Mesenchymal stem cell (in vitro differentiated cells and primary cell): ENCODE data around the gene EXOC6B.

Experiments used
- DNase-seq: peaks from one replicate; pipeline ENCODE4 v3.0.0-alpha.2; 2013
- H2AFZ ChIP-seq: one replicate; pipeline ENCODE4 v1.6.1; 2013; ENCODE audit warnings: low read depth, mild to moderate bottlenecking, control low read depth, inconsistent platforms, low read length, moderate library complexity
- H2AK5ac ChIP-seq: 2 replicates; pipeline ENCODE4 v1.6.1; 2013; ENCODE audit warnings: low read length, moderate library complexity, mild to moderate bottlenecking, inconsistent platforms; ENCODE audit not compliant: severe bottlenecking
- H2BK120ac ChIP-seq: one replicate; pipeline ENCODE4 v1.6.1; 2013; ENCODE audit warnings: low read depth, mild to moderate bottlenecking, inconsistent platforms, low read length, moderate library complexity
- H2BK12ac ChIP-seq, 2 experiments: one replicate each; pipeline ENCODE4 v1.6.1; 2013; ENCODE audit warnings: inconsistent platforms in 2 of 2, low read length in 2 of 2, mild to moderate bottlenecking in 2 of 2, moderate library complexity in 2 of 2, control low read depth in 1 of 2
- H2BK15ac ChIP-seq: one replicate; pipeline ENCODE4 v1.6.1; 2013; ENCODE audit warnings: mild to moderate bottlenecking, low read depth, inconsistent platforms; ENCODE audit not compliant: poor library complexity, severe bottlenecking
- H2BK5ac ChIP-seq: 2 replicates; pipeline ENCODE4 v1.6.1; 2013; ENCODE audit warnings: low read depth, mild to moderate bottlenecking, low read length, control low read depth, inconsistent platforms; ENCODE audit not compliant: poor library complexity, severe bottlenecking
- H3K14ac ChIP-seq, 2 experiments: one replicate each; pipeline ENCODE4 v1.6.1; 2013; ENCODE audit warnings: inconsistent platforms in 2 of 2, low read length in 2 of 2, control low read depth in 1 of 2, mild to moderate bottlenecking in 1 of 2, moderate library complexity in 1 of 2
- H3K18ac ChIP-seq, 2 experiments: one replicate each; pipeline ENCODE4 v1.6.1; 2013; ENCODE audit warnings: inconsistent platforms in 2 of 2, low read length in 2 of 2, control low read depth in 1 of 2, low read depth in 1 of 2, mild to moderate bottlenecking in 1 of 2
- H3K23ac ChIP-seq, 2 experiments: one replicate each; pipeline ENCODE4 v1.6.1; 2013; ENCODE audit warnings: inconsistent platforms in 2 of 2, low read length in 2 of 2, mild to moderate bottlenecking in 2 of 2, moderate library complexity in 2 of 2, control low read depth in 1 of 2
- H3K27ac ChIP-seq: 2 replicates; pipeline ENCODE4 v1.5.1; 2013; ENCODE audit warnings: mild to moderate bottlenecking, moderate library complexity, low read length, control low read depth, inconsistent platforms; ENCODE audit not compliant: poor library complexity, severe bottlenecking
- H3K27me3 ChIP-seq, 2 experiments: 2 replicates each; pipeline versions ENCODE4 v1.6.1 to v1.7.0; 2013; ENCODE audit warnings: low read length in 2 of 2, mild to moderate bottlenecking in 2 of 2, moderate library complexity in 2 of 2, control low read depth in 1 of 2, inconsistent platforms in 1 of 2; ENCODE audit not compliant: control insufficient read depth in 1 of 2, insufficient read depth in 1 of 2
- H3K36me3 ChIP-seq, 2 experiments: 2 replicates each; pipeline versions ENCODE4 v1.6.1 to v1.7.0; 2013; ENCODE audit warnings: low read length in 2 of 2, control low read depth in 1 of 2, inconsistent platforms in 1 of 2, low read depth in 1 of 2, mild to moderate bottlenecking in 1 of 2; ENCODE audit not compliant: insufficient read depth in 2 of 2, control insufficient read depth in 1 of 2
- H3K4ac ChIP-seq, 2 experiments: one replicate each; pipeline ENCODE4 v1.6.1; 2013; ENCODE audit warnings: inconsistent platforms in 2 of 2, low read length in 2 of 2, mild to moderate bottlenecking in 2 of 2, moderate library complexity in 2 of 2, control low read depth in 1 of 2, low read depth in 1 of 2
- H3K4me1 ChIP-seq: 2 replicates; pipeline ENCODE4 v1.6.1; 2013; ENCODE audit warnings: low read depth, low read length, control low read depth; ENCODE audit not compliant: control insufficient read depth, insufficient read depth
- H3K4me2 ChIP-seq: 2 replicates; pipeline ENCODE4 v1.6.1; 2013; ENCODE audit warnings: low read length, mild to moderate bottlenecking, inconsistent platforms; ENCODE audit not compliant: poor library complexity, severe bottlenecking
- H3K4me3 ChIP-seq, 2 experiments: 2 replicates each; pipeline versions ENCODE4 v1.5.1 to v1.7.0; 2013; ENCODE audit warnings: low read length in 2 of 2, mild to moderate bottlenecking in 2 of 2, control low read depth in 1 of 2, low read depth in 1 of 2; ENCODE audit not compliant: insufficient read depth in 1 of 2
- H3K79me1 ChIP-seq: replicated peaks from 2 replicates; pipeline ENCODE4 v1.6.1; 2013; ENCODE audit warnings: mild to moderate bottlenecking, control low read depth, low read length, inconsistent platforms; ENCODE audit not compliant: poor library complexity, severe bottlenecking
- H3K9ac ChIP-seq: 2 replicates; pipeline ENCODE4 v1.7.0; 2013; ENCODE audit warnings: mild to moderate bottlenecking, low read length, moderate library complexity
- H3K9me3 ChIP-seq: 2 replicates; pipeline ENCODE4 v1.7.0; 2013; ENCODE audit warnings: mild to moderate bottlenecking, low read length; ENCODE audit not compliant: control insufficient read depth
- H4K8ac ChIP-seq: one replicate; pipeline ENCODE4 v1.6.1; 2013; ENCODE audit warnings: inconsistent platforms, mild to moderate bottlenecking, low read length, moderate library complexity
- H4K91ac ChIP-seq: one replicate; pipeline ENCODE4 v1.6.1; 2013; ENCODE audit warnings: mild to moderate bottlenecking, low read length, inconsistent platforms
- WGBS: methylation state at CpG from one replicate; pipeline ENCODE4 v1.1.7; 2013; ENCODE audit warnings: mixed read lengths; 5-methylcytosine and 5-hydroxymethylcytosine counted together

The EXOC6B gene

GRCh38 chr2:72712977-72713376 lies 112.9 kb downstream of the EXOC6B start:
- Histone ChIP-seq H3K36me3 (peaks cover 0 to 23% of the 10 kb centered on the region in 2 experiments), H3K9ac (no peak overlapping the region), H3K23ac (no peak overlapping the region), H2AFZ (no peak overlapping the region), H2BK15ac (no peak overlapping the region), H3K4me2 (no peak overlapping the region), H3K4me3 (no peak overlapping the region), H3K14ac (no peak overlapping the region), H3K27me3 (no peaks in the 10 kb centered on the region), H2BK120ac (no peak overlapping the region), H2BK5ac (no peak overlapping the region), H3K9me3 (no peaks in the 10 kb centered on the region), H3K4ac (no peak overlapping the region), H3K27ac (no peak overlapping the region), H3K4me1 (no peaks in the 10 kb centered on the region), H4K8ac (no peak overlapping the region), H3K79me1 (peaks cover 1% of the 10 kb centered on the region), H3K18ac (no peak overlapping the region), H4K91ac (no peak overlapping the region), H2BK12ac (no peak overlapping the region), H2AK5ac (no peak overlapping the region)
- no peak for DNase-seq

GRCh38 chr2:72712304-72712703 lies 113.5 kb downstream of the EXOC6B start:
- H3K27me3 ChIP-seq, result no peaks in the 10 kb centered on the region
- no peak overlapping the region for H2BK12ac ChIP-seq
- H3K79me1 ChIP-seq, result no peaks in the 10 kb centered on the region
- no peak overlapping the region for H2BK15ac ChIP-seq
- no peak overlapping the region for H3K27ac ChIP-seq
- H2AK5ac ChIP-seq, result no peak overlapping the region
- no peak overlapping the region for H3K4me2 ChIP-seq
- no peak overlapping the region for H3K4ac ChIP-seq
- H2BK5ac ChIP-seq, result no peak overlapping the region
- no peak overlapping the region for H3K18ac ChIP-seq
- H3K9me3 ChIP-seq, result no peaks in the 10 kb centered on the region
- H3K23ac ChIP-seq, result no peak overlapping the region
- no peak overlapping the region for H4K8ac ChIP-seq
- H2AFZ ChIP-seq, result no peak overlapping the region
- no peak overlapping the region for H3K9ac ChIP-seq
- no peak overlapping the region for H3K14ac ChIP-seq
- peaks cover 0 to 17% of the 10 kb centered on the region in 2 experiments for H3K36me3 ChIP-seq
- H3K4me1 ChIP-seq, result no peaks in the 10 kb centered on the region
- H2BK120ac ChIP-seq, result no peak overlapping the region
- H4K91ac ChIP-seq, result no peak overlapping the region
- no peak overlapping the region for H3K4me3 ChIP-seq
- no peak for DNase-seq

GRCh38 chr2:72710418-72711152 lies 115.2 kb downstream of the EXOC6B start:
- no peak for DNase-seq
- Histone ChIP-seq H2BK120ac (no peak overlapping the region), H3K9me3 (no peaks in the 10 kb centered on the region), H4K91ac (no peak overlapping the region), H2BK15ac (no peak overlapping the region), H2AK5ac (no peak overlapping the region), H3K14ac (no peak overlapping the region), H4K8ac (no peak overlapping the region), H3K79me1 (peaks cover 2% of the 10 kb centered on the region), H3K23ac (no peak overlapping the region), H2AFZ (no peak overlapping the region), H3K4me3 (no peak overlapping the region), H3K4me1 (no peaks in the 10 kb centered on the region), H2BK5ac (no peak overlapping the region), H3K4ac (no peak overlapping the region), H3K4me2 (no peak overlapping the region), H3K9ac (no peak overlapping the region), H3K27me3 (no peaks in the 10 kb centered on the region), H3K36me3 (peaks cover 0 to 9% of the 10 kb centered on the region in 2 experiments), H2BK12ac (no peak overlapping the region), H3K27ac (no peak overlapping the region), H3K18ac (no peak overlapping the region)
- WGBS, result 100% methylated on average over 1 of the region's 1 CpG

GRCh38 chr2:72708236-72708635 lies 117.6 kb downstream of the EXOC6B start:
- Histone ChIP-seq H4K91ac (no peak overlapping the region), H3K14ac (no peak overlapping the region), H2BK5ac (no peak overlapping the region), H3K4me2 (no peak overlapping the region), H2BK120ac (no peak overlapping the region), H3K27ac (no peak overlapping the region), H2AK5ac (no peak overlapping the region), H3K9me3 (no peaks in the 10 kb centered on the region), H3K4ac (no peak overlapping the region), H2BK12ac (no peak overlapping the region), H4K8ac (no peak overlapping the region), H2BK15ac (no peak overlapping the region), H3K9ac (no peak overlapping the region), H3K4me1 (no peaks in the 10 kb centered on the region), H3K23ac (no peak overlapping the region), H3K36me3 (peaks cover 0 to 9% of the 10 kb centered on the region in 2 experiments), H2AFZ (no peak overlapping the region), H3K79me1 (peaks cover 5% of the 10 kb centered on the region), H3K18ac (no peak overlapping the region), H3K27me3 (no peaks in the 10 kb centered on the region), H3K4me3 (no peak overlapping the region)
- DNase-seq, result no peak
- WGBS, result 86% methylated on average over 1 of the region's 1 CpG
